CD4-positive, alpha-beta T cell treated with Interleukin-17A for 1 hour (primary cell): Measurements from ENCODE around the gene ADGRV1.

Experiments
- DNase-seq: peaks from one replicate; pipeline ENCODE4 v3.0.0-alpha.2; 2020

ADGRV1 gene

DNA sequence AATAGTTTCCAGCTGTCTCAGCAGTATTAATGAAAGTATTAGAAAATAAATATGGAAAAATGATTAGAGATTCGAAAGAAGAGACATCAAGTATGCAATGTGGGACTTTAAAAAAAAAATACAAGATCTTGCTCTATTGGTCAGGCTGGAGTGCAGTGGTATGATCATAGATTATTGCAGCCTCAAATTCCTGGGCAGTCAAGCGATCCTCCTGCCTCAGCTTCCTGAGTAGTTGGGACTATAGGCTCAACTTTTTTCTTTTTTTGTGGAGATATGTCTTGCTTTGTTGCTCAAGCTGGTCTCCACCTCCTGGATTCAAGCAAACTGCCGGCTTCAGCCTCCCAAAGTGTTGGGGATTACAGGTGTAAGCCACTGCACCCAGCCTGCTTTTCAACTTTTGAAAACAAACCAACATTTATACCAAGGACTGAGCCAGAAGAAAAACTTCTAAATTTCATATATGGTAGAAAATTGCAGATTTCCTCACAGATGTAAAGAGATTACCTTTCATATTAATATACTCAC lies 323.1 kb downstream of the ADGRV1 start:
- DNase-seq: no peak

DNA sequence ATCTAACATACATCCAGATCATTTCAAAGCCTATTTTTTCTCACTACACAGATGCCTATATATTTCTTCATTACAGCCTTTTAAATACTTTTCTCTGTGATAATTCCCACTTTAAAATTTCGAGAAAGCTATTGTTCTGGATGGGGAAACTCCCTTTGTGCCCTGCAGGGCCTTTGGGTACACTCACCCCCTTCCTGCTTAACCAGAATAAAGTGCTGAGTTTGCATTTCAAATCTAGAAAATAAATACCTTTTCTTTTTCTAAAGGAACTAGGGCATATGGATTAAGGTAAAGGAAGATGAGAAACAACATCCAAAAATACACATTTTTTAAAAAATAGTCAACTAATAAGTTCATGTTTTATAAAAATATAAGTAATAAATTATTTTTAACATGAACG lies 323.9 kb downstream of the ADGRV1 start:
- DNase-seq: no peak

DNA sequence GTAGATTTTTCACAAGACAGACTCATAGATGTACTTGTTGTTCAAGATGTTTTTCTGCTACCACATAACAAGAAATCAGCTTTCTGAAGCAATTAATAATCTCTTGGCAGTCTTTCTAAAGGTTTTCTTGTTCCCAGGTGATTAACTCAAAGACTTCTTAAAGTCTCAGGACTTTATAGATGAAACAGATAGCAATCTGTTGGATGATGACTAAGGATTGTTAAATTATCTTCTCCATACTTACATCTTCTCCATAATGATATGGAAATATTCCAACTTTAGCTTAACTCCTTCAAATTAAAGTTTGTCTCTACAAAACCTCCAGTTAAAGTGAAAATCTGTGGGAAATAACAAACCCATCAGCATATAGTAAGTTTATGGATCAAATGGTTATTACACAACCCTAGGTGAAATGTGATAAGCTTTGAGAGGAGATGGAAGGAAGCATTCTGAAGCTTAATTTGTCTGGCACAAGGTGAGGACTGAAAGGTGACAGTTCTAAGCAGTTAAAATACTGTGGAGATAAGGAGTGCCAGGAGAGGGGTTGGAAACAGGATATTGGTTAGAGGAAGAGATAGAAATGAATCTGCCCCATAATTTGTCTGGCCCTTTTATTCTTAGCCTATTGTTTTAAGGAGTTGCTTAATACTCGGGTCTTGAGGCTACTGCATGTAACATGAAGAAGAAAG lies 326.7 kb downstream of the ADGRV1 start:
- no peak for DNase-seq

DNA sequence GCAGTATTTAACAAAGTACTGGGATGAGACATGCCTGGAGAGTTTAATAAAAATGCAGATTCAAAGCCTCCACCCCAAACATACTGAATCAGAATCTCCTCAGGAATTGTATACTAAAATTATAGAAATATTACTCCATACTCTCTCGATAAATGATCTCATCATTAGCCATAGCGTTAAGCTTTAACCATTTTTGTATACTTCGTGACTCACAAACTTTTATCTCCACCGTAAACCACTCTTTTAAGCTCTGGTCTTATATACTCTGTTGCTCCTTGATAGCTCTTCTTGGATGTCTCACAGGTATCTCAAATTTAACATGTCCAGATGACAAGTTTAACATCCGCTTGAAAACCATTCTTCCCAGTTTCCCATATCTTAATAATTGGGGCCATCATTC lies 327.8 kb downstream of the ADGRV1 start:
- DNase-seq: no peak

GRCh38 chr5:90888511-90889324 lies 330.1 kb downstream of the ADGRV1 start:
- DNase-seq: no peak

DNA sequence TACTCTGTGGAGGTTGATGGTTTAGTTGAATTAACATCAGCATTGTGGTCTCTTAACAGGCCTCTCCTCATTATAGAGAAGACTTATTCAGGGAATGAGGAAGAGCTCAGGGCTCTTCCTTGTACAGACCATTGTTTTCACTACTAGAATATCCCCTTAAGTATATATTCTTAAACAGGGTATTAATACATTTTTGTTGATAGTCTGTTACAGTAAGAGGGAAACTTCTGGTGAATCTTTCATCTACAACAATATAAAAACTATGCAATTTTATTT lies 330.7 kb downstream of the ADGRV1 start:
- DNase-seq: no peak

GRCh38 chr5:90890180-90890579 lies 331.6 kb downstream of the ADGRV1 start:
- DNase-seq: no peak

DNA sequence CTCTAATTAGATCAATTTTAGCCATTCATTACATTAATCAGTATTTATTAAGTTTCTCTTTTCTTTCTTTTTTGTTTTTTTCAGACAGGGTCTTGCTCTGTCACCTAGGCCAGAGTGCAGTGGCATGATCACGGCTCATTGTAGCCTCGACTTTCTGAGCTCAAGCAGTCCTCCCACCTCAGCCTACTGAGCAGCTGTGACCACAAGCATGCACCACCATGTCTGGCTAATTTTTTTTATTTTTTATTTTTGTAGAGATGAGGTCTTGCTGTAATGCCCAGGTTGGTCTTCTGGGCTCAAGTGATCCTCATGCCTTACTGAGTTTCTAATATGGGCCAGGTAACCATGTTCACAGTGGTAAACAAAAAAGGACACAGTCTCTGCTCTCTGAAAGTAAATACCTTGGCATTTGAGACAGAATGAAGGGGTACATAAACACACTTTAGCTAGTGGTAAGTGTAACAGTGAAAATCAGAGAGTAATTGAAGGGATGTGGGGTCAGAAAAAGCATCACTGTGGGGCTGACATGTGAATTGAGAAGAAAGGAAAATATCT lies 336.3 kb downstream of the ADGRV1 start:
- no peak for DNase-seq

DNA sequence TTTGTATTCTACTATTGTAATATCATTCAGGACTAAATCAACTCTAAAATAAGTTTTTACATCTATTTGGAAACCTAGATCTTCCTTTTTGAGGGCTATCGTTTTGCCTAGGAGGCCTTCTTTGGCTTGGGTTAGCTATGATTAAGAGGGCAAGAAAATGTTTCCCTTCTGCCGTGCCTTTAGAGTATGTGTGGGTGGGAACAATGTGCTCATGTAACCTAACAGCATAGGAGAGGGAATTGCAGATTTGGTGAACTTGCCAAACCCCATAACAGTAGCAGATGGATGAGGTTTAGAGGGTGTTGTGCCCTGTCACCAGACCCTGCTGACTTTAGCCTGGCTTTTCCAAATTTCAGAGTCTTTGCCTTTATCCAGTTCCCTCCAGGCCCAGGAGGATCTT lies 339.0 kb downstream of the ADGRV1 start:
- no peak for DNase-seq

GRCh38 chr5:90898326-90899013 lies 339.9 kb downstream of the ADGRV1 start:
- DNase-seq: no peak

GRCh38 chr5:90899014-90899604 lies 340.5 kb downstream of the ADGRV1 start:
- no peak for DNase-seq

DNA sequence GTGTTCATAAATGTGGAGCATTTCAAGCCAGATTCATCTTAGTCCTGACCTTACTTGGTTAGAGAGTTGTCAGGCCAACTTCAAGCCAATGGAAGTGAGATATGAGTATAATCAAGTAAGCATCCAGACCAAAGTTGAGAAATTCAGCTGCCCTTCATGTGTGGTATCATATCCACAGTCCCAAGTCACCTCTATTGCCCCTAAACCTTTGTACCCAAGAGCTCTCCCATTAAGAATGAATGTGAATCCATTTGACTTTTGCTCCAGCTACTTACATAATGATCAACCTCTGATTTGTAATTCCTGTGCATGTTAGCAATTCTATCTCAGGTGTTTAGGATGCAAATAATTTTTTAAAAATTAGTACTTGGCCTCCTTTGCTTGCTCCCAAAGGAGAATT lies 342.7 kb downstream of the ADGRV1 start:
- DNase-seq: no peak

DNA sequence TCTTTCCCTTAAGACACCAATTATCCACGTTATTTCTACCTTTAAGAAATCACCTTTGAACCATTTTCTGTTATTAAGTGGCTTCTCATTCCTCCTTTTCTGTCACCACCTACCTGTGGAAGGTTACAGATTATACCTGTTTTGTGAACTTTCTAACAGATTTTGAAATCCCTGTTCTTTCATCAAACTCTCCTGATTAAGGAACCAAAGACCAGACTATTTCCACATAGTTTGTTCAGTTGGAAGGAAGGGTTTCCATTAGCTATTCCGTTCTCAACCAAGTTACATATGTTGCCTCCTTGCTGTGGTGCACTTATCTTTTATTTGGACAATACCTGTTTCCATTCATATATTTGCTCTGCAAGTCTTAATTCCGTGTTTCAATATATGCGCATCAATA lies 343.6 kb downstream of the ADGRV1 start:
- DNase-seq: no peak

- DNase-seq: no peak
These were observed 344.2 kb downstream of the ADGRV1 start for GRCh38 chr5:90902651-90903386.

GRCh38 chr5:90909101-90909503 lies 350.5 kb downstream of the ADGRV1 start:
- no peak for DNase-seq

DNA sequence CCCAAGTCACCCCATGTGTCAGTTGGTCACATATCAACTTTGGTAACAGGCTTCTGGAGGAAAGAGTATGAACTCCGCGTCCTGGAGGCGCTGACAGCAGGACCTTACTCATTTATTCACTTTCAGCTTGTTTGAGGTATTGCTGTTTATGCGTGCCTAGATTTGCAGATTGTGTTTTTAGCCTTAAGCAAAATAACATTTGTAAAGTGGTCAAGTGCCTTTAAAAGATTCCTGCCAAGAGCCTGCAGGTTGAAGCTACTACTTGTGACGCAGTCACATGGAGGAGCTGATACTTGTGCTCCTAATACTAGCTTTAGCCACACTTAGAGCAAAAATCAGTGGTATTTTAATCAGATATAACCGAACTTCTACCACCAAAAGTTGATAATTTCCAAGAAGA lies 351.3 kb downstream of the ADGRV1 start:
- no peak for DNase-seq

- DNase-seq: no peak
These were observed 352.6 kb downstream of the ADGRV1 start for GRCh38 chr5:90911169-90911568.

DNA sequence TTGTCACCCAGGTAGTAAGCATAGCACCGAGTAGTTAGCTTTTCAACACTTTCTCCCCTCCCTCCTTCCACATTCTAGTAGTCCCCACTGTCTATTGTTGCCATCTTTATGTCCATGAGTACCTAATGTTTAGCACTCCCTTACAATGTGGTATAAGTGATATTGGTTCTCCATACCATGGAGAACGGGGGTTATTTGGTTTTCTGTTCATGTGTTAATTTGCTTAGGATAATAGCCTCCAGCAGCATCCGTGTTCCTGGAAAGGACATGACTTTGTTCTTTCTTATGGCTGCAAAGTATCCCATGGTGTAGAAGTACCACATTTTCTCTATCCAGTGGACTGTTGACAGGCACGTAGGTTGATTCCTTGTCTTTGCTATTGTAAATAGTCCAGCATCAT lies 353.9 kb downstream of the ADGRV1 start:
- no peak for DNase-seq

- no peak for DNase-seq
These were observed 356.8 kb downstream of the ADGRV1 start for GRCh38 chr5:90915393-90915792.

DNA sequence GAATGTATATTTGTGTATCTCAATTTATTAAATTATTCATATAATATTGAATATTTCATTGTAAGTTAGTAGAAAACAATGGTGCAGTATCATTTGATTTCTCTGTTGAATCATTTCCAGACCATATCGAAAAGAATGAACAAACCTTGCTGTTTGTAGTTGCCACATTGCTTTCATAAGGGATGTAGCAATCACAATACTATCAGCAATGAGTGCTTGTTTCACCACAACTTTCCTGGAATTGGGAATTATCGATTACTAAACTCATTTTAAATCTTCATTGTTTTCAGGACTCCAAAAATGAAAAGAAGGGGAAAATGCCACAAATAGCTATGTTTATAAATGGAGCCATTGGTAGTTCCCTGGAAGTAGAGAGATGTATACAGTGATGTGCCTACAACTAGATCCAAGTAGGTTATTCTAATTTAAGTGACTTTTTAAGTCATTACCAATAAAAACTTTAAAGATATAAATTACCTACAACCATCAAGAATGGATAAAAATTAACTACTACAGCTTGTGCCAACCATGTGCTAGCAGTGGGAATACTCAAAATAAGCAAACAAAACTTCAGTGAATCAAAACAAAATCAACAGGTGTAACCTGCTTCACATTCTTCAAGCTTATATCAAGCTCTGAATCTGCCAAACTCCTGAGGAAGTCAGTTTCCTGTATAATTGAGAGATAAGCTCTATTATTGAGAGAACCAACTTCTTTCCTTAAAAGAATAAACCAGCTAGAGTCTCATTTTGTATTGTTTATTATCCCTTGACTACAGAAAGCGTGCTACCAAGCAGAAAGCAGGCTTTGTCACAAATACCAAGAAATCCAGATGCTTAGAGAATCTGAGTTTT lies 358.6 kb downstream of the ADGRV1 start:
- DNase-seq: no peak

DNA sequence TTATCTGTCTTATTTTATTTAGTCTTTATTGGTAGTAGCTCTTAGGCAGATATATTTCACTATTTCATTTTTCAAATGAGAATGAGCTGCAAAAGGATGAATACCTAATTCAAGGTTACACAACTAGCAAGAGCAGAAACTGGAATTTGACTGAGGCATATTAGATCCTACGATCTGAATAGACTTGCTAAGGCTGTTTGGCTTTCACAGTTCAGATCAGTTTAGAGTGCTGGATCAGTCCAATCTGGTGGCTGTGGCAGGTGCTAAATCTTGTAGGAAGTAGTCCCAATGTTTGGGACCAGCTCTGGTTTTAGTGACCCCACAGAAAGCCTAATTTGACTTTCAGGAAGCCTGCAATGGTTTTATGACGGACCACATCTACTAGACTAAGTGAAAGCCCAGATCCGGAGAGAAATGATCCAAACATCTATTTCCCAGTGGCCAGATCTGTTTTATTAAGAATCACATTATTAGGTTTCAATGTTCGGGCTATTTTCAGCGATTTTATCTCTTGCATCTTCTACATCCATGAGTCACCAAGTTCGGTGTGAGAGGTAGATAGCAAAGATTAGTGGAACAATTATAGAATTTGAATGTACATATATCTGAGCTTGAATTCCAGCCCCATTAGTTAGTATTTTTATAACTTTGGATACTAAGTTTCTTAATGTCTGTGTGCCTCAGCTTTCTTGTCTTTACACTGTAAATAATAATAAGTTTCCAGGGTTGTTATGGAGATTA lies 359.5 kb downstream of the ADGRV1 start:
- no peak for DNase-seq
